ENCODE data around the gene GUSB.
"Not testable (repeated sequence)": the region's sequence is repeated elsewhere in the genome, so short reads cannot be mapped to it uniquely, and the experiment has no call there.

GUSB gene

GRCh38 chr7:65981965-65982792, at the start of gene GUSB:
Gene GUSB (minus strand): TSS chr7:65982213. CDS start chr7:65982183, 30 bp downstream.
- peak; percentile 93 for DNase-seq (ENCODE audit: low read depth)

- DNase-seq (ENCODE audit: low read depth), result not testable (repeated sequence)
Observed at GRCh38 chr7:66028342-66028741, 46.3 kb upstream of the GUSB start.

DNA sequence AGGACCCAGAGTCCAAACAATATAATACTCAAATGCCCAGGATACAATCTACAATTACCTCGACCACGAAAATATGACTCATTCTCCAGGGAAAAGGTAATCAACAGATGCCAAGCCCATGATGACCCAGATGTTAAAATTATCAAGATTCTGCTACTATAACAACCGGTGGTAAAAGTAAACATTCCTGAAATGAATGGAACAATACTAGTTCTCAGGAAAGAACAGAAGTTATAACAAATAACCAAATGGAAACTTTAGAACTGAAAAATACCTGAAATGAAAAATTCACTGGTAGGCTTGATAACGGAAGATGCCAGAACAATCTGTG, 34.1 kb upstream of the GUSB start:
- DNase-seq (ENCODE audit: low read depth), result no peak

- no peak for DNase-seq (ENCODE audit: low read depth)
Observed at GRCh38 chr7:66015440-66016130, 33.6 kb upstream of the GUSB start.

DNA sequence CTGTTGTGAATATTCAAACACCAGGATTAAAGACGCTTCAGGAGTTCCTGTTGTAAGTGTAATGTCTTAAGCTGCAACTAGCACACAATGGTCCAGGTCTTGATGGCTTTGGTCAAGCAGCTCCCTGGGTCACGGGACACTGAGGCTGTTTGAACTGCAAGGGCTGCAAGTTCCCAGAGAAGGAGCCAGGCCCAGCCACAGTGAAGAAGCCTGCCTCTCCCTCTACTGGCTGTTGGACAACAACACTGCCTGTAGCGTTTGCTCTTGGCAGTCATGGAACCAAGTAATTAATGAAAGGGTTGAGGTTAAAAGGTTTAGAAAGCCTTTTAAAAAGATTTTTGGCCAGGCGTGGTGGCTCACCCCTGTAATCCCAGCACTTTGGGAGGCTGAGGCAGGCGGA, 31.9 kb upstream of the GUSB start:
- DNase-seq (ENCODE audit: low read depth), result no peak

- DNase-seq (ENCODE audit: low read depth), result no peak
Observed at GRCh38 chr7:66007232-66007631, 25.2 kb upstream of the GUSB start.

- DNase-seq (ENCODE audit: low read depth), result not testable (repeated sequence)
Observed at GRCh38 chr7:66005115-66005671, 23.2 kb upstream of the GUSB start.

DNA sequence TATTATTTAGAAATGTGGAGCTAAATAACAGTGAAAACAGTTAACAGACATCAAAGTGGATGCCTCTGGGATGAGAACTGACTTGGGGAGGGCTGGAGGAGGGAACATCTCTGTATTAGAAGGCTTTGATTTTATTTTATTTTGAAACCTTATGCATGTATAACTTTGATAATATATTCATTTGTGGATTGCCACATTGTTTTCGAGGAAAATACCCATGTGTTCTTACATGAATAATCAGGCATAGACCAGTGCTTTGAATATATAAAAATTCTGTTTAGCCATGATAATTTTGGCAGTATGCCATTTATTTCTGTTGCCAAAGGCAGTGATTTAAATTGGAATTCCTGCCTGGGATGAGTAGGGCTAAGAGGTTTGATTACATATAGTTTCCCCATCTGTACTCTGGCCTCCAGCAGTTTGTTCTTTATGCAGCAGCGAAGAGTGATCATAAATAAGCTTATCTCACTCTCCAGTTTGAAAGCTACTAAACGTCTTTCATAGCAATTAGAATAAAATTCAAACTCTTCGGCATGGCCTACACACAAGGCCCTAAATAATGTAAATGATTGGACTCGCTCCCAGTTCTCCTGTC, 18.9 kb upstream of the GUSB start:
- not testable (repeated sequence) for DNase-seq (ENCODE audit: low read depth)

DNA sequence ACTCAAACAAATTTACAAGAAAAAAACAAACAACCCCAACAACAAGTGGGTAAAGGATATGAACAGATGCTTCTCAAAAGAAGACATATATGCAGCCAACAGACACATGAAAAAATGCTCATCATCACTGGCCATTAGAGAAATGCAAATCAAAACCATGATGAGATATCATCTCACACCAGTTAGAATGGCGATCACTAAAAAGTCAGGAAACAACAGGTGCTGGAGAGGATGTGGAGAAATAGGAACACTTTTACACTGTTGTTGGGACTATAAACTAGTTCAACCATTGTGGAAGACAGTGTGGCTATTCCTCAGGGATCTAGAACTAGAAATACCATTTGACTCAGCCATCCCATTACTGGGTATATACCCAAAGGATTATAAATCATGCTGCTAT, 13.0 kb upstream of the GUSB start:
- not testable (repeated sequence) for DNase-seq (ENCODE audit: low read depth)

GRCh38 chr7:65992526-65992925, 10.5 kb upstream of the GUSB start:
- no peak for DNase-seq (ENCODE audit: low read depth)

- not testable (repeated sequence) for DNase-seq (ENCODE audit: low read depth)
Observed at GRCh38 chr7:65991829-65992228, 9.8 kb upstream of the GUSB start.

DNA sequence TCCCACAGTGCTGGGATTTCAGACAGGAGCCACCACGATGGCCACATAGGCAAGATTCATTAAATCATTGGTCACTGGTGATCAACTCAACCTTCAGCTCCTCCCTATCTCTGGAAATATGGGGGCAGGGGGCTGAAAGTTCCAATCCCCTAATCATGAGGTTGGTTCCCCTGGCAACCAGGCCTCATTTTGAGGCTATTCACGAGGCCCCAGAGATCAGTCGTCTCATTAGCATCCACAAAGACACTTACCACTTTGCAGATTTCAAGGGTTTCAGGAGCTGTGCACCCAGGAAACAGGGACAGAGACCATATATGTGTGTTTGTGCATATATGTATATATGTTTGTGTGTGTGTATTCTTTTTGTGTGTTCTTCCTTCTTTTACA, 7.7 kb upstream of the GUSB start:
- DNase-seq (ENCODE audit: low read depth), result no peak

GRCh38 chr7:65988503-65988902, 6.5 kb upstream of the GUSB start:
- DNase-seq (ENCODE audit: low read depth), result not testable (repeated sequence)

DNA sequence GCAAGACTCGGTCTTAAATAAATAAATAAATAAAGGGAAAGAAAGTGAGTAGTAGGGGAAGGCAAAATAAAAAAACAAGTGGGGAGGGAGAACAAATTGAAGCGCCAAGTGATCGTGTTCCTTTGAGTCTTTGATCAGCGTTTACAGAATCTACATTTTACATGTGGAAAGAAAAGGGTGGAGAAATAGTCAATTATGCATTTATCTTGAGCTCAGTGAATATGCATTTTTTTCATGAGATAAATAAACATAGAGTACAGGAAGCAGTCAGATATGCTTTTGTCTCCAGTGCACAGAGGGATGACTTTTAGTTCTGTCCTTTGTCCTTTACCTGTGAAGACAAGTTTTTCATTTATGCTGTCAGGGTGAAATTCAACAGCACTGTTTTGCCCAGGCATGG, 6.1 kb upstream of the GUSB start:
- DNase-seq (ENCODE audit: low read depth), result no peak

GRCh38 chr7:65983965-65984658, 2.1 kb upstream of the GUSB start:
- DNase-seq (ENCODE audit: low read depth), result no peak

DNA sequence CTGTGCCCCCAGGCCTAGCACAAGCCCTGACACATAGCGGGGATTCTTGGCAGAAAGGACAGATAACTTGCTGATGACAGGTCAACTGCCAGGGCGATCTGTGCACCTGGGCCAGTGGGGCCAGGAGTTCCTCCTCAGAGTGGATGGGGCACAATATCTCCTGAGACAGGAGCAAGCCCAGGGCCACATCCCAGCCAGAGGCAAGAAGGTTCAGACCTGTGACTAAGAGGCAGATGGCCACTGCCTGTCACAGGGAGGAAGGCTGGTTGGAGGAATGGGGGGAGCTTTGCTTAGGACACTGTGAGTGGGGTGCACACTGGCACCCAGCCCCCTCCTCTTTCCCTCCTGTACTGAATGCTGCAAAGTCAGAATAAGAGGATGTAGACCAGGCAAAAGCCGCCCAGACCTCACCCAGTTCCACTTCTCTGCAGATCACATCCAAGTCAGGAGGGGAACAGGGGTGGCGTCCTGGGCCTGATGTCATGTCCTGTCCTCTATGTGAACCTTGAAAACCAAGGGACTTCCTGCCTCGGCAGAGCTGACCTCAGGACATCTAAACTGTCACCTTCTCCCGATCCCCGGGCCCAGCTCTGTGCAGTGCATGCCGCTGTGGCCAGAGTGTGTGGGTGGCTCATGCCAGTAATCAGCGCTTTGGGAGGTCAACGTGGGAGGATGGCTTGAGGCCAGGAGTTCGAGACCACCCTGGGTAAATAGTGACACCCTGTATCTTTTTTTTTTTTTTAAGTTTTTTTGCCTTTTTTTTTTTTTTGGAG, 1.3 kb downstream of the GUSB start:
- DNase-seq (ENCODE audit: low read depth), result peak; percentile 41

- no peak for DNase-seq (ENCODE audit: low read depth)
Observed at GRCh38 chr7:65979583-65980477, 2.2 kb downstream of the GUSB start.

GRCh38 chr7:65978891-65979582, 3.0 kb downstream of the GUSB start:
- no peak for DNase-seq (ENCODE audit: low read depth)

DNA sequence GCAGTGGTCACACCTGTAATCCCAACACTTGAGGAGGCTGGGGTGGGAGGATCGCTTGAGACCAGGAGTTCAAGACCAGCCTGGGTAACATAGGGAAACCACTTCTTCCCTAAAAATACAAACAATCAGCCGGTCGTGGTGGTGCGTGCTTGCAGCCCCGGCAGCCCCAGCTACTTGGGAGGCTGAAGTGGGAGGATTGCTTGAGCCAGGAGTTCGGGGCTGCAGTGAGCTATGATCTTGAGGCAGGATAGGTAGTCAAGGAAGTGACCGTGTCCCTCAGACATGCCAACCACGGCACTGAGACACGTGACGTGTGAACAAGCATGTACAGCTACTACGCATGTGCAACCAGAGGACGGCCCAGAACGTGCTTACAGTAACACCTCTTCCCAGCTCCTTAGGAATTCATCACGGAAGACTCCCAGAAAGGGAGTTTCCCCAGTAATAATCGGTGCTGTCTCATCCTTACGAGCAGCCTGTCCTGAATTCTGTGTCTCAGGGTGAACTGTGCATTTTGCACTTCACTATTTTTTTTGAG, 5.3 kb downstream of the GUSB start:
- DNase-seq (ENCODE audit: low read depth), result no peak

Measured in activated T-cell treated with anti-CD3 and anti-CD28 coated beads for 48 hours (primary cell).